ENCODE measurements around the gene HUS1B. TPM values are rescaled to one million over a fixed set of nuclear protein-coding genes. Genes with fewer than 3 reads are reported as not detected.

Gene HUS1B
- total and polyA plus RNA-seq, 2 donors (not counting 3 experiments of a cell fraction or from before 2014, with no cell fraction given): 0.25 to 1.2 TPM

- ChIA-PET CTCF (interaction anchor here (0.9 kb wide), 1 partner anchor 45 kb away, joined by 4 read pairs; no protein-coding TSS in a partner anchor), POLR2A (no interaction called here)
- no peak for TF ChIP-seq GATA2 (IDR thresholded peaks at IDR 0.05; ENCODE audit: insufficient read depth, insufficient read length, low read depth, low read length)
- TF ChIP-seq JUN (IDR thresholded peaks at IDR 0.05; ENCODE audit: borderline replicate concordance, insufficient read depth, insufficient read length, low read depth): no peak
- no peak for TF ChIP-seq FOS (IDR thresholded peaks at IDR 0.05; ENCODE audit: borderline replicate concordance, insufficient read depth, low read length)
- TF ChIP-seq MYC (IDR thresholded peaks at IDR 0.05; ENCODE audit: low read depth, low read length): no peak
- TF ChIP-seq CTCF (IDR thresholded peaks at IDR 0.05; ENCODE audit: extremely low read depth in 1 of 2, insufficient read depth in 1 of 2, low read depth in 1 of 2, low read length in 2 of 2): no peak
- no peak for TF ChIP-seq EZH2 (IDR thresholded peaks at IDR 0.05; ENCODE audit: borderline replicate concordance, low read depth, low read length, severe bottlenecking)
- no peak for TF ChIP-seq POLR2AphosphoS5 (IDR thresholded peaks at IDR 0.05; ENCODE audit: insufficient read depth, low read depth, low read length)
- no peak for TF ChIP-seq POLR2A (IDR thresholded peaks at IDR 0.05; ENCODE audit: low read depth, low read length)
- TF ChIP-seq MAX (IDR thresholded peaks at IDR 0.05; ENCODE audit: insufficient read depth, insufficient read length): no peak
- H3K79me2 ChIP-seq (ENCODE audit: control insufficient read depth, insufficient read depth, low read length): peaks cover 45% of the 10 kb centered on the region
- no peaks in the 10 kb centered on the region for H3K4me1 ChIP-seq (ENCODE audit: control insufficient read depth, extremely low read depth, insufficient read depth, low read length)
- no peak overlapping the region for H3K4me3 ChIP-seq (replicated peaks in 1 of 3; ENCODE audit: insufficient read depth in 1 of 3, low read depth in 1 of 3, low read length in 3 of 3)
- H3K36me3 ChIP-seq (ENCODE audit: control insufficient read depth in 2 of 2, extremely low read depth in 1 of 2, insufficient read depth in 2 of 2, low read length in 2 of 2): peaks cover 0 to 2% of the 10 kb centered on the region in 2 experiments
- no TSS peak for BruUV-seq (replicated peaks)
- FAIRE-seq: no peak
- no peak overlapping the region for H2AFZ ChIP-seq (ENCODE audit: low read depth, low read length)
- H3K4me2 ChIP-seq (ENCODE audit: insufficient read depth, low read length): no peak overlapping the region
- intact Hi-C loops (cut with micrococcal nuclease): no loop called here
- no peak for DNase-seq (ENCODE audit: low read depth, low spot score)
- H3K27ac ChIP-seq (ENCODE audit: insufficient read depth, low read depth, low read length): no peak overlapping the region
- no peaks in the 10 kb centered on the region for H3K9me1 ChIP-seq (replicated peaks; ENCODE audit: control insufficient read depth, extremely low read depth, insufficient read depth, low read length)
- peaks cover 2% of the 10 kb centered on the region for H4K20me1 ChIP-seq (replicated peaks; ENCODE audit: control insufficient read depth, extremely low read depth, insufficient read depth, low read length)
- no peaks in the 10 kb centered on the region for H3K27me3 ChIP-seq (ENCODE audit: control insufficient read depth in 2 of 2, insufficient read depth in 2 of 2, low read length in 2 of 2)
- dilution Hi-C loops (cut with MboI; ENCODE audit: extremely low pct_ligation_motif_present, low sequenced_read_pairs): no loop called here
- H3K9ac ChIP-seq (replicated peaks; ENCODE audit: extremely low read depth, insufficient read depth, low read length): no peak overlapping the region
- H3K9me3 ChIP-seq (replicated peaks; ENCODE audit: control insufficient read depth, insufficient read depth, low read length): no peaks in the 10 kb centered on the region
Measured at GRCh38 chr6:658244-658643, 1.3 kb upstream of the HUS1B start.

Data from endothelial cell of umbilical vein (primary cell).